ENCODE data around the gene RSF1.
A peak's percentile ranks its signal among the peaks of the same experiment; 100 is the strongest.

RSF1 gene

GRCh38 chr11:77771135-77771534, 49.4 kb downstream of the RSF1 start:
- in situ Hi-C loops (cut with HindIII; ENCODE audit: low pct_ligation_motif_present, low pct_unique_long_range_greater_than_20kb, low sequenced_read_pairs): no loop called here

DNA sequence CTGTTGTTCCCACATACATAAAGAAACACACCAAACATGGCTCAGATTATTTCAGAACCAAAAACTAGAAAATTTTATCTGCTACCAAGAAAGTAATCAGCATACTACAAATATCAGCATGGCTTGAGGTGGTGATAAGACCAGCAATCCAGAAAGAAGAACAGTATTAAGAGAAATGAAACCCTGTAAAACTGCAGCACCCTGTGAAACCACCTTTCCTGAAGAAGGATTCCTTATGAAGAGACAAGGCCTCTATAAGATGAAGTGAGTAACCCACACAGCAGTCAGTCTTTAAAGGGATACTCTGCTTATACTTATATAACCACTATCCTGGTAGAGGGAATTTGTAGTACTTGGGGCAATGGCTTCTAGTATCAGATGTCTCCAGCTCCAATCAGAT, 49.9 kb downstream of the RSF1 start:
- in situ Hi-C loops (cut with HindIII; ENCODE audit: low pct_ligation_motif_present, low pct_unique_long_range_greater_than_20kb, low sequenced_read_pairs): no loop called here
- DNase-seq: no peak

More at GRCh38 chr11:77771135-77771534, 49.4 kb downstream of the RSF1 start:
- DNase-seq: no peak

GRCh38 chr11:77762426-77762825, 58.1 kb downstream of the RSF1 start:
- in situ Hi-C loops (cut with HindIII; ENCODE audit: low pct_ligation_motif_present, low pct_unique_long_range_greater_than_20kb, low sequenced_read_pairs): no loop called here

GRCh38 chr11:77761491-77761890, 59.0 kb downstream of the RSF1 start:
- no peak for DNase-seq
- in situ Hi-C loops (cut with HindIII; ENCODE audit: low pct_ligation_motif_present, low pct_unique_long_range_greater_than_20kb, low sequenced_read_pairs): no loop called here

More at GRCh38 chr11:77762426-77762825, 58.1 kb downstream of the RSF1 start:
- DNase-seq: no peak

DNA sequence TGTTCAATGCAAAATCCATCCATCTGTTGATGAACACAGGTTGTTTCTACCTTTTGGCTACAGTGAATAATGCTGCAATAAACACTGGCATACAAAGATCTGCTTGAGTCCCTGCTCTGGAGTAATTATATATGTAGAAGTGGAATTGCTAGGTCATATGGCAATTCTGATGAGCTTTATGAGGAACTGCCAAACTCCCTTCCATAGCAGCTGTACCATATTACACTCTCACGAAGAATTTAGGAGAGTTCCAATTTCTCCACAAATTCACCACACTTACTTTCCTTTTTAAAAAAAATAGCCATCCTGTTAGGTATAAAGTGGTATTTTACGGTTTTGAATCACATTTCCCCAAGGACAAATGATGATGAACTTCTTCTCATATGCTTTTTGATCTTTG, 62.2 kb downstream of the RSF1 start:
- in situ Hi-C loops (cut with HindIII; ENCODE audit: low pct_ligation_motif_present, low pct_unique_long_range_greater_than_20kb, low sequenced_read_pairs): no loop called here
- no peak for DNase-seq

DNA sequence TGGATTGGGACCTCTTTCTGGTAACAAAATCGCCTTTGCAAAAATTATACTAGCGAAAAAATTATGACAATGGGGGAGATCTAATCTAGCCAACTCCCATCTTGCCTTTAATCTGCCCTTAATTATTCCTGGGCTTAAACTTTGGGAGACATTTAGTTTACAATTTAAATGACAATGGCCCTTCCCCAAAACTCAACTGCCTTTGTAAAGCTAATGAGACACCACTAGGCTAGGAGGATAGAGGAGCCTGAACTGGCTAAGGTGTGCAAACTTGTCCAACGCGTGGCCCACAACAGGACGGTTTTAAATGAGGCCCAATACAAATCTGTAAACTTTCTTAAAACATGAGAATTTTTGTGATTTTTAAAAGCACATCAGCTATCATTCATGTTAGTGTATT, 67.3 kb downstream of the RSF1 start:
- DNase-seq: no peak
- in situ Hi-C loops (cut with HindIII; ENCODE audit: low pct_ligation_motif_present, low pct_unique_long_range_greater_than_20kb, low sequenced_read_pairs): no loop called here

- in situ Hi-C loops (cut with HindIII; ENCODE audit: low pct_ligation_motif_present, low pct_unique_long_range_greater_than_20kb, low sequenced_read_pairs): no loop called here
- DNase-seq: peak; percentile 55
Observed at GRCh38 chr11:77752516-77752915, 68.0 kb downstream of the RSF1 start.

GRCh38 chr11:77750394-77751156, 69.9 kb downstream of the RSF1 start:
- DNase-seq: no peak
- in situ Hi-C loops (cut with HindIII; ENCODE audit: low pct_ligation_motif_present, low pct_unique_long_range_greater_than_20kb, low sequenced_read_pairs): no loop called here

DNA sequence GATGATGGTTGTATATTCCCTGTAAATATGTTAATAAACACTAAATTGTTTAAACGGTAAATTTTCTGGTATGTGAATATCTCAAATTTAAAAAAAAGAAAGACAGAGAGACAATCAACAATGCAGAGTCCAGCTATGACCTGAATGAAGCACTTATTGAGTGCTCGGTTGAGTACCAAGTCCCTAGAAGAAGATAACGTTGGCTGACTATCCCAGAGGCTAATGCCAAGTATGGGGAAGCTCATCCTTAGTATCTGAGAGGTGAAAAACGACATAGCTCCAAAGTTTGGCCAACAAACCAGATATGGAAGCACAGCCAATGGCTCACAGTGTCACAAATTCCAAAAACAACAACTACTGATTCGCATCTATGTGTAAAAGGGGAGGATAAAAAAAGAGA, 71.3 kb downstream of the RSF1 start:
- no peak for DNase-seq

GRCh38 chr11:77748266-77748665, 72.3 kb downstream of the RSF1 start:
- no peak for DNase-seq
- in situ Hi-C loops (cut with HindIII; ENCODE audit: low pct_ligation_motif_present, low pct_unique_long_range_greater_than_20kb, low sequenced_read_pairs): no loop called here

More for the DNA sequence above, 71.3 kb downstream of the RSF1 start:
- in situ Hi-C loops (cut with HindIII; ENCODE audit: low pct_ligation_motif_present, low pct_unique_long_range_greater_than_20kb, low sequenced_read_pairs): no loop called here

DNA sequence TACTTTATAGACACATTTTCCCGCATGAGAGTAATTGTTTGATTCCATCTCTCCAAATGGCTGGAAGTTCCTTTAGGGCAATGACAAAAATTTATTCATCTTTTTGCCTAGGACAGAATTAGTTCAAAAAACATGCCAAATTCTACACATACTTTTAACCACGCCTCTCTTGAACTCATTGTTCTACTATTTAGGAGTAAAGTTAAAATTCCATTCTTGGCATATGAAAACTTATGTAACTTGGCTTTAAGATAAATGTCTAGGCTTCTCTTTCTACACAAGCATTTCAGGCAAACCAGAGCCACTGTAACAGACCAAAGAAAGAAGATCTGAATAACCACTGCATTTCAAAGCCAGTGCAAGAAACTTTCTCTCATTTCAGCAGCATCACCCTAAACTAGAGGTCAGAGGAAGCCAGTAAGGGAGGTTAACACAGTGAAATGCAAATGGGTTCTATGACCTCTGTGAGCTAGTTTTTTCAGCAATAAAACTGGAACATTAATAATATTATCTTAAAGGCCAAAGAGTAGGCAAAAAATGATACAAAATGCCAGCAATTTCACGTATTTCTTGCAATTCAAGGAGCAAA, 73.0 kb downstream of the RSF1 start:
- in situ Hi-C loops (cut with HindIII; ENCODE audit: low pct_ligation_motif_present, low pct_unique_long_range_greater_than_20kb, low sequenced_read_pairs): no loop called here
- no peak for DNase-seq

GRCh38 chr11:77736473-77736872, 84.0 kb downstream of the RSF1 start:
- in situ Hi-C loops (cut with HindIII; ENCODE audit: low pct_ligation_motif_present, low pct_unique_long_range_greater_than_20kb, low sequenced_read_pairs): no loop called here
- no peak for DNase-seq

DNA sequence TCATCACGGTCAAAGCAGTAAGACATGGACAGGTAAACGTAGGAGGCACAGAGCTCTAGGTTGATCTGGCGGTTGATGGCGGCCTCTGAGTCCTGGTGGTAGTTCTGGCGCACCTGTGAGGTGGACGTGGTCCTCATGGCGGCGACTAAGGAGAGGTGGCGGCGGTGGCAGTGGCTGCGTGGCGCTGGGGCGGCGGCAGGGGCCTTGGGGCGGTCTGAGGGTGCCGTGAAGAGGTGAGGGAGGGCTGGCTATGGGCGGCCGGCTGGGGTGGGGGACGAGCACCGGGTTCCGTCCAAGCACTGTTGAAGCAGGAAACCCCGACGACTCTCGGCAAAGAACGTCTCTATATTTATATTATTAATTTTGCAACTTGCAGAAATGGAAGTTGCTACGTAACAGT, 85.6 kb downstream of the RSF1 start:
- no peak for DNase-seq
- in situ Hi-C loops (cut with HindIII; ENCODE audit: low pct_ligation_motif_present, low pct_unique_long_range_greater_than_20kb, low sequenced_read_pairs): no loop called here

DNA sequence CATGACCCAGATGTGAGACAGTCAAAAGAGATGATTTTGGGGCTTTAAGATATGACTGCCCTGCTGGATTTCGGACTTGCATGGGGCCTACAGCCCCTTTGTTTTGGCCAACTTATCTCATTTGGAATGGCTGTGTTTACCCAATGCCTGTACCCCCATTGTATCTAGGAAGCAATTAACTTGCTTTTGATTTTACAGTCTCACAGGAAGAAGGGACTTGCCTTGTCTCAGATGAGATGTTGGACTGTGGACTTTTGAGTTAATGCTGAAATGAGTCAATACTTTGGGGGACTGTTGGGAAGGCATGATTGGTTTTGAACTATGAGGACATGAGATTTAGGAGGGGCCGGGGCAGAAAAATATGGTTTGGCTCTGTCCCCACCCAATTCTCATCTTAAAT, 88.4 kb downstream of the RSF1 start:
- in situ Hi-C loops (cut with HindIII; ENCODE audit: low pct_ligation_motif_present, low pct_unique_long_range_greater_than_20kb, low sequenced_read_pairs): no loop called here
- DNase-seq: no peak

- in situ Hi-C loops (cut with HindIII; ENCODE audit: low pct_ligation_motif_present, low pct_unique_long_range_greater_than_20kb, low sequenced_read_pairs): no loop called here
- no peak for DNase-seq
Observed at GRCh38 chr11:77730789-77731188, 89.7 kb downstream of the RSF1 start.

DNA sequence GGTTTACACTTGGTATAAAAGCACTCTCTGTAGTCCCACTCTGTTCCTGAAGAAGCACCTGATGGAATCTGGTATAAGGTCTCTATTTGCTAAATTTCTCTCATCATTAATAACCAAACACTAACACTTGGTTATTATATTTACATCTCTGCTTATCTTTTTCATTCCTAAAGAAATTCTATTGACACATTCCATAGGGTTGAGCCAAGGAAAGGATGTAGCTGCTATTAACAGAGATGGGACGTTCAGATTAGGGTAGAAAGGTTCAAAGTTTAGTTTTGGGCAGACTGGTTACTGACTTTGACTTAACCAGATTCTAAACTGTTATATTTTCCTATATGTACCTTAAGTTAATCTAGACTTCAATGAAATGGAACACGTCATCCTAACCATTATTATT, 91.5 kb downstream of the RSF1 start:
- in situ Hi-C loops (cut with HindIII; ENCODE audit: low pct_ligation_motif_present, low pct_unique_long_range_greater_than_20kb, low sequenced_read_pairs): no loop called here
- DNase-seq: no peak

- no peak for DNase-seq
Observed at GRCh38 chr11:77728203-77728786, 92.2 kb downstream of the RSF1 start.

GRCh38 chr11:77726524-77726923, 94.0 kb downstream of the RSF1 start:
- DNase-seq: no peak
- in situ Hi-C loops (cut with HindIII; ENCODE audit: low pct_ligation_motif_present, low pct_unique_long_range_greater_than_20kb, low sequenced_read_pairs): no loop called here

More at GRCh38 chr11:77728203-77728786, 92.2 kb downstream of the RSF1 start:
- in situ Hi-C loops (cut with HindIII; ENCODE audit: low pct_ligation_motif_present, low pct_unique_long_range_greater_than_20kb, low sequenced_read_pairs): no loop called here

DNA sequence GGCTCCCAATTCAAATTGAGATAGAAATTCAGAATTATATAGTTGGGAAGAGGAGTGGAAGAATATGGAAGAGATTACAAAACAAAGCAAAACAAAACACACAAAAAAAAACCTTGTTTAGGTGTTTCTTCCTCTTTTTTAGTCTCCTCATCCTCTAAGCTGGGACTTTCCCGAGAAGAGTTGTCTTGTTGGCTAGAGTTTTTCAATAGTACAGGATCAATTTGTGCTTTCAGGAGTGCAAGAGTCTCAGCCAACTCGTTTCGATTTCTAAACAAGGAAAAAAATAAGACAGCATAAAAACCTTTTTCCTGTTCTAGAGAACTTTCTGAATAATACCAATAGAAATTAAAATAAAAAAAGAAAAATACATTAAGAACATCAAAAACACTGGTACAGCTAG, 95.1 kb downstream of the RSF1 start:
- in situ Hi-C loops (cut with HindIII; ENCODE audit: low pct_ligation_motif_present, low pct_unique_long_range_greater_than_20kb, low sequenced_read_pairs): no loop called here
- DNase-seq: no peak

DNA sequence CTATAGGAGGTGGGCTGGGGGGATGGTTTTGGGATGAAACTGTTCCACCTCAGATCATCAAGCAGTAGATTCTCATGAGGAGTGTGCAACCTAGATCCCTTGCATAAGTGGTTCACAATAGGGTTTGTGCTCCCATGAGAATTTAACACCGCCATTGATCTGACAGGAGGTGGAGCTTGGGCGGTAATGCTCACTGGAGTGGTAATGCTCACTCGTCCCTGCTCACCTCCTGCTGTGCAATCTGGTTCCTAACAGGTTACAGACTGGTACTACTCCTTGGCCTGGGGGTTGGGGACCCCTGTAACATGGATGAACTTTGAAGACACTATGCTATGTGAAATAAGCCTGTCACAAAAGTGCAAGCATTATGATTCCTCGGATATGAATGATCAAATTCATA, 95.9 kb downstream of the RSF1 start:
- DNase-seq: no peak
- in situ Hi-C loops (cut with HindIII; ENCODE audit: low pct_ligation_motif_present, low pct_unique_long_range_greater_than_20kb, low sequenced_read_pairs): no loop called here
